ENCODE measurements around the gene EEIG2. TPM values are rescaled to one million over a fixed set of nuclear protein-coding genes. Genes with fewer than 3 reads are reported as not detected.

EEIG2 gene
- total RNA-seq, 2 experiments from 2014 or later = 22.6 to 23.6 TPM

DNA sequence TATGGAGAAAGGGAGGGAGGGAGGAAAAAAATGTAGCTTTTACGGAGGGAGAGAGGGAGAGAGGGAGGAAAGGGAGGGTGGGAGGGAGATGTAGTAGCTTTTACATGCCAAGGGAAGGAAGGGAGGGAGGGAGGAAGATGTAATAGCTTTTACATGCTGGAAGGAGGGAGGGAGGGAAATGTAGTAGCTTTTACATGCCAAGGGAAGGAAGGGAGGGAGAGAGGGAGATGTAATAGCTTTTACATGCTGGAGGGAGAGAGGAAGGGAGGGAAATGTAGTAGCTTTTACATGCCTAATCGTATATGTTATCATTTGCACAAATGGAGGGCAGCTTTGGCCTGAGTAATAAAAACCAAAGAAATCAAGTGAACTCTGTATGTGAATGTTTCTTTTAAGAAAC, 35.6 kb downstream of the EEIG2 start:
- DNase-seq = no peak
- ChIA-PET POLR2A (no interaction called here), CTCF (no interaction called here)
- Mint-ChIP-seq H3K4me3 (no peak overlapping the region), H3K36me3 (ENCODE audit: low read depth) (no peaks in the 10 kb centered on the region), H3K9me3 (no peaks in the 10 kb centered on the region), H3K4me1 (peaks cover 25% of the 10 kb centered on the region), H3K27ac (no peak overlapping the region), H3K27me3 (no peaks in the 10 kb centered on the region)

DNA sequence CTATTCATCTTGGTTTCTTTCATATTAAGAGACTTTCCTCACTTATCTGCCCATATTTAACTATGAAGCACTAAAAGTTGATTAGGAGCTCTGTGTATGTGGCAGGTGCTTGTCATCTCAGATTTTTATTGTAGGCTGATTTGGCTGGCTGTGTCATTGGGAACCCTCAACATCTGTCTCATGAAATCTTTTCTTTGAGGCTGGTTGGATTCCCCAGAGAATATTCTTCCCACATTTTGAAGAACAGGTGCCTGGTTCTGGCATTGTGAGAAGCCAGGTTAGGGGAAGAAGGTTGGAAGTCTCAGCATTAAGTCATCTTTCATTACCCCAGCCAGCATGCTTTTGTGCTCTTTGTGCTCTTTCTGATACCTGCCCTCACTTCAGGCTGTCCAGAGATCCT, 37.1 kb downstream of the EEIG2 start:
- Mint-ChIP-seq H3K27ac (no peak overlapping the region), H3K4me1 (peaks cover 12% of the 10 kb centered on the region), H3K36me3 (ENCODE audit: low read depth) (no peaks in the 10 kb centered on the region), H3K9me3 (no peaks in the 10 kb centered on the region), H3K27me3 (no peaks in the 10 kb centered on the region), H3K4me3 (no peak overlapping the region)
- CTCF ChIA-PET = no interaction called here
- POLR2A ChIA-PET = no interaction called here
- DNase-seq = no peak

DNA sequence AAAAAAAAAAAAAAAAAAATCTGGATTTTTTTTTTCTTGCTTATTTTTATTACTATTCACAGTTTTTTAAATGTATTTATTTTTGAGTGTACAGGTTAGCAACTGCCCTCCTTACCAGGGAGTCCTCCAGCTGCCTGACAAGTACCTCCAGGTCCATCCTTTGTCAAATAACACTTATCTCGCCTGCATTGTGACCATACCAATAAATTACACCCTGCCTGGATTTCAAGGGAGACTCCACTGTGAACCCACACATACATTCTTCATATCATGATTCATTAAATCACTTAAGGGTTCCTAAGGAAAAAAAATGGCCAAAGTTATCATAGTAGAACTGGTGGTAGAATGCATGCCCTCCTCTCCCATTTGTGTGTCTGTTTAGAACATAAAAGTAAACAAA, 38.4 kb downstream of the EEIG2 start:
- peaks cover 2% of the 10 kb centered on the region for H3K4me1 Mint-ChIP-seq
- no peak overlapping the region for H3K4me3 Mint-ChIP-seq
- H3K27me3 Mint-ChIP-seq = no peaks in the 10 kb centered on the region
- ChIA-PET CTCF (no interaction called here), POLR2A (no interaction called here)
- no peak for DNase-seq
- no peak overlapping the region for H3K27ac Mint-ChIP-seq
- no peaks in the 10 kb centered on the region for H3K9me3 Mint-ChIP-seq
- no peaks in the 10 kb centered on the region for H3K36me3 Mint-ChIP-seq (ENCODE audit: low read depth)

DNA sequence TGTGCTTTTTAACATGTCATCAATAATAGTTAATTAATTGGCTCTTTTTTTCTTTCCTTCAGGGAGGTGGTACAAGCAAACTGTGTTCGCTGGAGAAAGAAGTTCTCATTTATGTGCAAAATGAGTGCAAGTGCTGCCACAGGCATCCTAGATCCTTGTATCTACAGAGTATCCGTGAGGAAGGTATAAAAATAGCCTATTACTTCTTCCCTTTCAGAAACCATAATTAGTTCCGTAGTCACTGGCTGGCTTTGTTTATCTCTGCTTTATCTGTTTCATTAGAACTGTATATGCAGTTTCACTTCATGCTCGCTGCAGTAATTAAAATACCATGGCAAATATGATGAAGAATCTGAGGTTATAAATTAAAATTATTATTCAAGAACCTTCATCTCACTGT, 40.6 kb downstream of the EEIG2 start:
- Mint-ChIP-seq H3K27me3 (no peaks in the 10 kb centered on the region), H3K36me3 (ENCODE audit: low read depth) (no peaks in the 10 kb centered on the region)

DNA sequence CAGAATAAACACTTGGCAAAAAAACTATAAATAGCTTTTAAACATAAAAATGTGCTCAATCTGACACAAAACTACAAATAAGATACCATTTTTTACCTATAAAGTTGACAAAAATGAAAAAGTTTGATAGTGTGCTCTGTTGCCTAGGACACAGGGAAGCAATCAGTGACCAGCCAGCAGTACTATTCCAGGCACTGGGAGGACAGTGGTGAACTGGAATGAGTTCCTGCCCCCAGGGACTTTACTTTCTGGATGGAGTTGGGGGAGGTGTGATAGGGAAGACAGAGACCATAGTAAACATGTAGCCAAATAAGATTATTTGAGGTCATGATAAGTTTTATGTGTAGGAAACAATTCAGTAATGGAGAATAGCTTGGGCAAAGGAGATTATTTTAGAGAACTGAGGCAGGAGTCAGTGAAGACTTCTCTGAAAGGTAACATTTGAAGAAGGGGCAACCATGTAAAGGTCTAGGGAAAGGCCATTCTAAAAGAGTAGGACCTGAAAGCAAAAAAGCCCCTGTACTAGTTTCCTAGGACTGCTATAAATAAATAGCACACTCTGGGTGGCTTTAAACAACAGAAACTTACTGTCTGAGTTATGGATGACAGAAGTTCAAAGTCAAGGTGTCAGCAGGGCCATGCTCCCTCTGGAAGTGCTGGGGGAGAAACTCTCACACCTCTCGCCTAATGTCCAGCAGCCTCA, 42.0 kb downstream of the EEIG2 start:
- no peaks in the 10 kb centered on the region for H3K27me3 Mint-ChIP-seq
- POLR2A ChIA-PET = no interaction called here
- no peaks in the 10 kb centered on the region for H3K4me1 Mint-ChIP-seq
- no peaks in the 10 kb centered on the region for H3K36me3 Mint-ChIP-seq (ENCODE audit: low read depth)
- H3K4me3 Mint-ChIP-seq = no peak overlapping the region
- no peak for DNase-seq
- H3K9me3 Mint-ChIP-seq = no peaks in the 10 kb centered on the region
- CTCF ChIA-PET = no interaction called here
- H3K27ac Mint-ChIP-seq = no peak overlapping the region

More for the DNA sequence above, 40.6 kb downstream of the EEIG2 start:
- Mint-ChIP-seq H3K9me3 (no peaks in the 10 kb centered on the region), H3K27ac (no peak overlapping the region), H3K4me1 (no peaks in the 10 kb centered on the region), H3K4me3 (no peak overlapping the region)
- no peak for DNase-seq
- POLR2A ChIA-PET = no interaction called here
- CTCF ChIA-PET = no interaction called here

DNA sequence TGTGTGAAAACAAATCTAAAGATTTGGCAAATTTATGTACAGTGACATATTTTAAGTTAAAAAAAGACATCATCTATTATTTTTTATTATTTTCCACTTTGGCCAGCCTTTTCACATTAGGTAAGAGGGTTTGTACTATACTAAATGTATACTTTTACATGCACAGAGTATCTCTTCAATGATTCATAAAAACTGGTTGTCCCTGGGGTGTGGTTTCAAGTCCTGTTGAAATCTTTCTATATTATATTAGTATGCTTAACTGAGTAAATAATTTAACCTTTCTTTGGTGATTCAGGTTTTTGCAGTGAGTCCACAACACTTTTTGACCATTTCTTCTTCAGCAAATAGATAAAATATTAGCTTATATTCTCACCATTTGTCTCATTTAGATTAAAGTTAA, 45.7 kb downstream of the EEIG2 start:
- no peak for DNase-seq
- H3K27ac Mint-ChIP-seq = no peak overlapping the region
- CTCF ChIA-PET = no interaction called here
- H3K27me3 Mint-ChIP-seq = no peaks in the 10 kb centered on the region
- peaks cover 6% of the 10 kb centered on the region for H3K36me3 Mint-ChIP-seq (ENCODE audit: low read depth)
- H3K4me3 Mint-ChIP-seq = no peak overlapping the region
- H3K4me1 Mint-ChIP-seq = peaks cover 2% of the 10 kb centered on the region
- H3K9me3 Mint-ChIP-seq = no peaks in the 10 kb centered on the region
- POLR2A ChIA-PET = no interaction called here

DNA sequence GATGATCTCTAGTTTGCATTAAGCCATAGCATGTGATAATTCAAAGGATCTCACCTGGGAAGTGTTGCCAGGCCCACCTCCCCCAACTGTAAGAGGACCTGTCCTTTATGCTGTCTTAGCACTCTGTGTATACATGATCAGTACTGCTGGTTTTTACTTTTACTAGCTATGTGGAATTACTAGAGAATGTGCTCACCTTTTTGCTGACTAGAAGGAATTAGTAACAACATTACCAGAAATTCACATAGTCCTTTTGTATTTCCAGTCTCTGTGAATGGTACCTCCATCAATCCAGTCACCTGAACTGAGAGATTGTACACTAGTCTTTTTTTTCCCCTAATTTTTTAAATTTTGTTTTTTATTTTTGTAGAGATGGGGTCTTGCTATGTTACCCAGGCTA, 46.6 kb downstream of the EEIG2 start:
- POLR2A ChIA-PET = no interaction called here
- no peak overlapping the region for H3K4me3 Mint-ChIP-seq

DNA sequence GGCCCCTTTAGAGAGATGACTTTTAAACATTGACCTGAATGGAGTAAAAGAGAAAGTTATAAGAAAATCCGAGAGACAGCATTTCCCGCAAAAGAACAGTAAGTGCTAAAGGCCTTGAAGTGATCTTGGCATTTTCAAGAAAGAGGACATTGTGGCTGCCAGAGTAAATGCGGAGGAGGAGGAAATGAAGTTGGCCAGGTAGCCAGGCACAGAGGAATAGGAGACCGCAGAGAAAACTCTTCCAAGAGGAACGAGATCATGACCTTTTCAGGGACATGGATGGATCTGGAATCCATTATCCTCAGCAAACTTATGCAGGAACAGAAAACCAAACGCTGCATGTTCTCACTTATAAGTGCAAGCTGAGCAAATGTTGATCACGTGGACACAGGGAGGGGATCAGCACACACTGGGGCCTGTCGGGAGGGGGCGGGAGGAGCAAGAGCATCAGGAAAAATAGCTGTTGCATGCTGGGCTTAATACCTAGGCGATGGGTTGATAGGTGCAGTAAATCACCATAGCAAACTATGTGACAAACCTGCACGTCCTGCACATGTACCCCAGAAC, 49.7 kb downstream of the EEIG2 start:
- Mint-ChIP-seq H3K36me3 (ENCODE audit: low read depth) (peaks cover 6% of the 10 kb centered on the region), H3K27ac (no peak overlapping the region)
- CTCF ChIA-PET = no interaction called here

More for the DNA sequence above, 46.6 kb downstream of the EEIG2 start:
- DNase-seq = no peak
- Mint-ChIP-seq H3K9me3 (no peaks in the 10 kb centered on the region), H3K4me1 (peaks cover 2% of the 10 kb centered on the region), H3K27me3 (no peaks in the 10 kb centered on the region), H3K36me3 (ENCODE audit: low read depth) (peaks cover 6% of the 10 kb centered on the region), H3K27ac (no peak overlapping the region)
- CTCF ChIA-PET = no interaction called here

More for the DNA sequence above, 49.7 kb downstream of the EEIG2 start:
- Mint-ChIP-seq H3K27me3 (no peaks in the 10 kb centered on the region), H3K4me3 (no peak overlapping the region), H3K9me3 (no peaks in the 10 kb centered on the region), H3K4me1 (peaks cover 2% of the 10 kb centered on the region)
- POLR2A ChIA-PET = no interaction called here
- no peak for DNase-seq

Other genes starting within 250 kb of the EEIG2 start
- gene NBPF6, start 109.8 kb upstream of the EEIG2 start, total RNA-seq = not detected
- gene HENMT1, start 101.0 kb downstream of the EEIG2 start, total RNA-seq = 10 to 100 TPM; 26.7 to 27.3 TPM
- 10 to 100 TPM; 68.5 to 70.5 TPM for gene PRPF38B, start 132.2 kb downstream of the EEIG2 start, total RNA-seq
- gene FNDC7, start 152.8 kb downstream of the EEIG2 start, total RNA-seq = under 1 TPM in 1 of 2 experiments, not detected in 1; 0.05 TPM
- gene STXBP3, start 186.6 kb downstream of the EEIG2 start, total RNA-seq = 10 to 100 TPM; 55.9 to 60.8 TPM

Data from activated CD4-positive, alpha-beta memory T cell treated with anti-CD3 and anti-CD28 coated beads, Interleukin-2, amount 10 ng/mL, durations not matched to agents 7 days and 5 days (primary cell).